HG02840 (cell line): ENCODE measurements around the gene C10orf71.

Source experiments
- ATAC-seq: cut with Tn5 transposase; IDR thresholded peaks from one replicate; pipeline ENCODE4 v1.9.1; 2021; ENCODE audit warnings: mild to moderate bottlenecking, moderate library complexity, moderate number of reproducible peaks; ENCODE audit not compliant: unreplicated experiment, low FRiP score

The C10orf71 gene

GRCh38 chr10:49373361-49373760 is 74.4 kb downstream of the C10orf71 start:
- ATAC-seq = no peak

DNA sequence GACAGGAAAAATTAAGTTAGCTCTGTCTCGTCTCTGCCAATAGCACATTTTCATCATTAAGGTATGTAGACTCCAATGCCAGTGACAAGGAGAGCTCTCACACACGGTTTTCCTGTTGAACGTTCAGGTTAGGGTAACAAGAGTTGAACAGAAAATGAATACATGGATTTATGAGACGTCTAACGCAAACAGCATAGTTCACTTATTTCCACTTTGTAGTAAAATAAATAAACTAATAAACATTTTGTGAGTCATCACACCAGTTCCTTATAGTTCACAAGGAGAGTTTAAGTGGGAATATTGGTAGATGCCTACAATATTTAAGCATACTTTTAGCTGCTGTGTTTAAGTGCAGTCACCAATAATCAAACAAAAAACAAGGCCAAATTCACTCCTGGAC is 75.8 kb downstream of the C10orf71 start:
- no peak for ATAC-seq

GRCh38 chr10:49375611-49376010 is 76.6 kb downstream of the C10orf71 start:
- ATAC-seq = no peak
